Left renal pelvis (tissue), 4 donors: ENCODE data around the gene NSUN5. TPM values are rescaled to one million over a fixed set of nuclear protein-coding genes. Genes with fewer than 3 reads are reported as not detected.
A peak's percentile ranks its signal among the peaks of the same experiment; 100 is the strongest.
"Not testable (repeated sequence)": the region's sequence is repeated elsewhere in the genome, so short reads cannot be mapped to it uniquely, and the experiment has no call there.

Source experiments
- DNase-seq, 4 donors: peaks; one replicate each; pipeline ENCODE4 v3.0.0-alpha.2; 2013; ENCODE audit warnings: low read depth in 4 of 4, low spot score in 3 of 4
- polyA plus RNA-seq, 4 donors: library from polyadenylated mRNA; unstranded; fragments of 120-200 nt; gene quantifications; one replicate each; pipeline ENCODE4 v1.2.1, GENCODE V29; 2013; ENCODE audit not compliant: insufficient read length in 4 of 4

The NSUN5 gene
- polyA plus RNA-seq, 4 donors, result 8.9 to 23.7 (median 14.8) TPM

DNA sequence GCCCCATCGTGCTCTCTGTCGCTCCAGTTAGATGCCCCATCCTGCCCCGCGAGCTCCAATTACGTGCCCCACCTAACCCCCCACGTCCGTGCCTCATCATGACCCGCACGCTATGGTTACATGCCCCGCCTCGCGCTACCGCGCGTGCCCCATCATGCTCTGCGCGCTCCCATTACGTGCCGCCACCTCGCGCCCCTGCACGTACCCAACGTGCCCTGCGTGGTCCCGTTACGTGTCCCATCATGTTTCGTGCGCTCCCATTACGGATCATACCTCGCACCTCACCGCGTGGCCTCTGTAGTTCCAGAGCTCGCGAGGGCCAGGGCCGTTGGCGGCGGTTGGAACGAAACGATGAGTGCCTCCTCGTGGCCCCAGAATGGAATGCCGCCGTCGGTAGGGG is 19.3 kb upstream of the NSUN5 start, which contains the start of the genes FKBP6 and TRIM50:
TSS of gene FKBP6 (plus strand) at position 240 of the 400 bp plus-strand sequence. CDS start 268 bp downstream, outside the sequence.
TSS of gene TRIM50 (minus strand) at position 161 of the 400 bp plus-strand sequence. CDS start 3,295 bp downstream, outside the sequence.
- not testable (repeated sequence) for DNase-seq

DNA sequence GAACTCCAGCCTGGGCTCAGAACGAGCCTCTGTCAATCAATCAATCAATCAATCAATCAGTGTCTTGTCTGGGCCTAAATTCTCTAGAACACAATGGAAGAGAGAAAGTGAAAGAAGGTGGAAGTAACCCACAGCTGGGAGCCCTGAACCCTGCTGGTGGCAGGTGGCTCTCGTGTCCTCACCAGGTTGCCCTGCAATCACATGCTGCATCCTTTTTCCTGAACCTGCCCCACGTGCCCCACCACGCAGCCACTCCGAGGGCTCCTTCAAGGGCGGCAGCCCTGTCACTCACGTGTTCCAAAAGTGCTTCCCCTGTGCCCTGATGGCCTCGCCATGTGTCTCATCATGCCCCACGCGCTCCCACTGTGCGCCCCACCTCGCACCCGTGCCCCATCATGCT is 18.8 kb upstream of the NSUN5 start:
- not testable (repeated sequence) for DNase-seq

GRCh38 chr7:73325424-73325823 is 16.8 kb upstream of the NSUN5 start:
- DNase-seq, result not testable (repeated sequence)

DNA sequence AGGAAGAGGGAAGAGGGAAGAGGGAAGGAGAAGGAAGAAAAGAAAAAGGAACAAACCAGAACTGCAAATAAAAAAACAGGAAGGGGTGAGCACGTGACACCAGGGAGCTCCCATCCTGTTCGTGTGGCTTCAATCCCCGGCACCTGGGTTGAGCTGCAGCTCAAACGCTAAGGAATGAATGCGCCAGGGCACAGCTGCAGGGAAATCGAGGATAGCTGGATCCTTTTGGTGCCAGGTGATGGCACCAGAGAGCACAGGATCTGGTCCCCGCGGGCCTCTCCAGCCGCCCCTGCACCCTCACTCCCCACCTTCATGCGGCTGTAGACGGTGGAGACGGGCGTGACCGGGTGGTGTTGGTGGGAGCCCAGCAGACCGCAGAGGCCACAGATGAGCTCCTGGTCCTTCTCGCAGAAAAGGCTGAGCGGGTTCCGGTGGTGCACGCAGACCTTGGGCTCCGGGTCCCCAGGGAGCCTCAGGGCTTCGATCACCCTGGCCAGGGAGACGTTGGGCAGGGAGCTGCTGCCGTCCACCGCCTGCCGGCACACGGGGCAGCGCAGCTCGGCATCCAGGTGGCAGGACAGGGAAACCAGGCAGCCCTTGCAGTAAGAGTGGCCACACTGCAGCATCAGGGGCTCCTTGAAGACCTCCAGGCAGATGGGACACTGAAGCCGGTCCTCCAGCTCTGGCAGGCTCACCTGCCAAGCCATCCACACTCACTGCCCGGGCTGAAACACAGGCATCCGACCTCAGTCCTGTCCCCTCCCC is 15.6 kb upstream of the NSUN5 start:
- DNase-seq, result peak in 1 of 4 donors; percentile 32

DNA sequence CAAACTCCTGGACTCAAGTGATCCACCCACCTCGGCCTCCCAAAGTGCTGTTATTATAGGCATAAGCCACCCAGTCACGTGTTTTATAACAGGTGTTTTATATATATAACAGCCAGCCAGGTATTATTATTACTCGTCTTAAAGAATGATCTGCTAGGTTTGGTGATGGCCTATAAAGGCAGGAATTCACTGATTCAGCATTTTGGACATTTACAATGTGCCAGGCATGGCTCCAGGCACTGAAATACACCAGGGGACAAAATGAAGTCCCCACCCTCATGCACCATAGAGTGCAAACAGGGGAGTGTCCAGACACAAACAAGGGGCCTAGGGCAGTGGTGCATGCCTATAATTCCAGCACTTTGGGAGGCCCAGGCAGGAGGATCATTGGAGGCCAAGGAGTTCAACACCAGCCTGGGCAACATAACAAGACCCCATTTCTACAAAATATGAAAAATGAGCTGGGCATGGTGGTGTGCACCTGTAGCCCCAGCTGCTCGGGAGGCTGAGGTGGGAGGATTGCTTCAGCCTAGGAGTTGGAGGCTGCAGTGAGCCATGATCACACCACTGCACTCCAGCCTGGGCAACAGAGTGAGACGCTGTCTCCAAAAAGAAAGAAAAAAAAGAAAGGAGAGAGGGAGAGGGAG is 14.9 kb upstream of the NSUN5 start:
- not testable (repeated sequence) for DNase-seq

DNA sequence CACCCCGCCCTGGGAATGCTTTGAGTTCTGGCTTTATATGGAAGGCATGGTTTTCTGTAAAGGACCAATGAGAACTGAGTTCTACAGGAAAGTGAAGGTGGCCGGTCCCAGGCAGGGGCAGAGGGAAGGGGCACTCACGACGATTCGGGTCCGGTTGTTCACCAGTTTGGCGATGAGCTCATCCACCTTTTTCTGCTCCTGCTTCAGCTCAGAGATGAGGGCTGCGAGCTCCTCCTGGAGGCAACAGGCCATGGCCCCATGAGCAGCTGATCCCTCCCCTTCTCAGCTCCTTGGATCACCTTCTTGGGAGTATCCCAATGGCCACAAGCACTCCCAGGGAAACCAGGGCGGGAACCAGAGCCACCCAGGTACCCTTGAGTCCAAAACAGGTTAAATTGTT is 11.4 kb upstream of the NSUN5 start:
- DNase-seq, result not testable (repeated sequence)

DNA sequence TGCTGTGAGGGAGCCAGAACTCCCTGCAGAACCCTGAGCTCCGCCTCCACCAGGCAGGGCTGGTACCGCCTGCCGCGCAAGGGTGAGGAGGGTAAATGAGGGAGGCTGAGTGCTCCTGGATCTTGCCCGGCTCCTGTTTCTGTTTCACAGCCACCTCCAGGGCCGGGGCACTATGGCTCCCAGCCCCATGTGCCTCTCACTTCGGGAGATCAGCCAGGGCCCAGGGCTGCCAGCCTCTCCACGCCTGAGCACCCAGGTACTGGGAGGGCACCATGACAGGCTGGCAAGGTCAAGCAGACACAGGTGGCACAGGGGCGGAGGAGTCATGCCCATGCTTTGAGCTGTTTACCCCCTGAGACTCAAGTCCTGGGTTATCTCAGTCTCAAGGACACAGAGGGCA is 10.9 kb upstream of the NSUN5 start:
- DNase-seq, result not testable (repeated sequence)

DNA sequence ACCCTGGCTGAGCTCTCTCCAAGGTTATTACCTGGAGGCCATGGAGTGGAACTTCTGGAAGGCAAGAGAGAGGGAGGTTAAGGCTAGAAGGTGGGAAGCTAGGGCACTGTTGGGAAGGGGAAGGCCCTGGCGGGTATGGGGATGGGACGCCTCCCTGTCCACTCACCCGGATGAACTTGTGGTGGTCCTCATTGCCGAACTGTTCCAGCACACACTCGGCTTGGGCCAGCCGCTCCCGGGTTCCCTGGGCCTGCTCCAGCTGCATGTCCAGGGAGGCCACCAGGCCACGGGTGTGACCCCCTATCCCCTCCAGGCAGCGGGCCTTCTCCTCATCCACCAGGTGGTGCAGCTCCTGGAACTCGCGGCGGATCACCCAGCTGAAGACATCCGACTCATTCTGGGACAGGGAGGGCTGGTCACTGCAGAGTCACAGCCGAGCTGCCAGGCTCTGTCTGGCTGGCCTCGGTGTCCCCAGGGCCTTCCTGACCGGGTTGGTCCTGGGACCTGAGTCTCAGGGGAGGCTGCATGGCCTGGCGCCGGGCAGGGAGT is 10.1 kb upstream of the NSUN5 start:
- DNase-seq, result not testable (repeated sequence)

DNA sequence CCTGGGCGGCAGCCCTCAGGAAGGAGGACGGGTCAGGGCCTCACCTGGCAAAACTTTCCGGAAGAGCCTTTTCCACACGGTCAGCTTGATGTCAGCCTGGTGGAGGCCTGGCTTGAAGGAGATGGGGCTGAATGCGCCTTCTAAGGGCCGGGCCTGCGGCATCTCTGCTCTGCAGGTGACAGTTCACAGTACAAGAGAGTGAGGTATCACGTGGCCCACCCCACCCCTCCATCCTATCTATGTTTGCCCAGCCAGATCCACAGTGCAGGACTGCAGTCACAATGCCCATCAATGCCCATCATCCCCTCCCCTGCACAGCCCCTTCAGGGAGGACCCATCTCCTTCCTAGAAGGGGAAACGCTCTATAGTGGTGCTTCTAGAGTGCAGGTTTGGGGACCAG is 7.9 kb upstream of the NSUN5 start:
- DNase-seq, result no peak

GRCh38 chr7:73314271-73314670 is 5.6 kb upstream of the NSUN5 start:
- DNase-seq, result no peak

- DNase-seq, result no peak
Observed at GRCh38 chr7:73313521-73313906, 4.9 kb upstream of the NSUN5 start.

DNA sequence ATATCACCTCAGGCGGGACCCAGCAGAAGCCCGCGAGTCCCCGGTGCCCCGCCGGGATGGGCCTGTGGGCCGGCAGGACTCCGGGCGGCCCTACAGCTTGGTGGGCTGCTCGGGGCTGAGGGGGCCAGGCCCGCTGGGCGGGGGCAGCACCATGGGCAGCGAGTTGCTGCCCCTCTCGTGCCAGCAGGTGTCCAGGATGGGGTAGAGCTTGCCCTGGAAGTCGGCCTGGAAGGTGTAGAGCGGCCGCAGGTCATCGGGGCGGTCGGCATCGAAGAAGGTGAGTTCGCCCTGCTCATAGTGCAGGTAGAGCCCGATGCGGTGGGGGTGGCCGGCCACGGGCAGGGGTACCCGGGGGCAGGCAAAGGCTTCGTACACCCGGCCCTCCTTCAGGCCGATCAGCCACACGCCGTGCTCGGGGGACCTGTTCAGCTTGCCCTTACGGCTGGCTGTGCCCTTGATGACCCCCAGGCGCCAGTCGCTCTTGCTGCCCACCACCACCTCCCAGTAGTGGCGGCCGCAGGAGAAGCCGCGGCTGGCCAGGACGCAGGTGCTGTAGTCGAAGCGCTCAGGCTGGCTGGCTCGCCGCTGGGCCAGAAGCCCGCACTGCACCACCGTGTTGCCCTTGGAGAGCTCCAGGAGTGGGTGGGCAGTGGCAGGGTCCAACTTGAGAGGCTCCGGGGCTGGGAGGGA is 4.3 kb upstream of the NSUN5 start:
- no peak for DNase-seq

DNA sequence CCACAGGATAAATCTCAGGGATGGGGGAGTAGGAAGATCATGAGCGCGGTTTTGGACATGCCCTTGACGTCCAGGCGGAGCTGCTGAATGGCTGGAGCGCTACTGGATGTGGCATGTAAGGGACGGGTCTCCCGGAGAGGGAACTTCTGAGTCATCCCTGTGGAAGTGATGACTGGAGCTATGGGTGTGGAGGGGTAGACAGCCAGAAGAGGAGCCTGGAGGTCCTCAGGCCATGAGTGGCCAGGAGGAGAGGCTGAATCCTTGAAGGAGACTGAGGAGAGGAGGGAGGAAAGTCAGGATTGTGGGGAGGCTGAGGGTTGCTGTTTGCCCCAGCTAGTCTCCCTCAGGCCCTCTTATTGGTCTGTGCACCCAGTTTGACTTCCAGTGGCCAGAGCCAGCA is 2.8 kb upstream of the NSUN5 start:
- not testable (repeated sequence) for DNase-seq

GRCh38 chr7:73308074-73308664 is 457 bp downstream of the NSUN5 start:
- DNase-seq, result no peak

DNA sequence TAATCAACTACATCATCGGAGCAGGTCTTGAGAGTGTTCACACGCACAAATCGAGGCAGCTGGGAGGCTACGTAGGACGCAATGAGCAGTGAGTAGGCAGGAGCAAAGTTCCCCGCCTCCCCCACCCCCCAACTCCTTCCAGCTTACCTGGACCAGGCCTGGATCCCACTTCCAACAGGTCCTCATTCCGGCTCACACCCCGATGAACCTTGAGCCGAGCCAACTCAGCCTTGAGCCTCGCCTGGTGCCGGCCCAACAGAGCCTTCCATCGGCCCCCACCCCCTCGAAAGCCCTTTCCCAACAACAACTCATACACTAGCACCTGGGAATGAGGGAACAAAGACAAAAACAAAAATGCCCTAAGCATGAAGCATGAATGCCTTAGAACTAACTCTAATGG is 1.2 kb downstream of the NSUN5 start:
- no peak for DNase-seq

DNA sequence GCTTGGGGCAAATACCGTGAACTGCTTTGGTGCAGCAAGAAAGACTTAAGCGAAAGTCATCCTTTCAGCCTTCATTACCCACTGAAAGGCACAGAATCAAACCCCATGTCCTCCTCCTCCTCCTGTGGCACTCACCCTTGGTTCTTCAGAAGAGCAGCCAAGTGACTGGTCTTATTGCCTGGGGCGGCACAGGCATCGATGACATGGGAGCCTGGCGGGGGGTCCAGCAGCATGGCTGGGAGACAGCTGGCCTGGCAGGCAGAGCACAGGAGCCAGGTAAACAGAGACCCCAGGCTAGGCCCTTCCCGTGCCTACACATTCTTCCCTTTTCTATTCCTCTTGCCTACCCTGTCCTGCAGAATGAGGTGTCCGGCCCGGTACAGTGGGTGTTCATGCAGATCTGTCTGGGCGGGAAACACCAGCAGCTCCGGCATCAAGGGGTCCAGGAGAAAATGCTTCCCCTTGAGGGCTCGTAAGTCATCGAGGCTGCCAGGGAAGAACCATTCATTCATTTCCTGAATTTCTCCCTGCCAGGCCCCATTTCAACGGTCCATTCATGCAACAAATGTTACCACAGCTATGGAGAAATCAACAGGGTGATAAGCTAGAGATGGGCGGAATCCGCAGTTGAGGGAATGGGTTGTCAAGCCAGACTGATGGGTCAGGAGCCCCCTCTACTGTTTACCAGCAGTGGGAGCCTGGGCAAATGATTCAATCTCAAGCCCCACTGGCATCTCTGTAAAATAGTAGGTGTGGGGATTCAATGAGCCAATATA is 3.8 kb downstream of the NSUN5 start:
- DNase-seq, result not testable (repeated sequence)

GRCh38 chr7:73304071-73304470 is 4.6 kb downstream of the NSUN5 start:
- DNase-seq, result no peak

- DNase-seq, result no peak
Observed at GRCh38 chr7:73303546-73303945, 5.1 kb downstream of the NSUN5 start.

GRCh38 chr7:73302846-73303245 is 5.8 kb downstream of the NSUN5 start:
- DNase-seq, result not testable (repeated sequence)

DNA sequence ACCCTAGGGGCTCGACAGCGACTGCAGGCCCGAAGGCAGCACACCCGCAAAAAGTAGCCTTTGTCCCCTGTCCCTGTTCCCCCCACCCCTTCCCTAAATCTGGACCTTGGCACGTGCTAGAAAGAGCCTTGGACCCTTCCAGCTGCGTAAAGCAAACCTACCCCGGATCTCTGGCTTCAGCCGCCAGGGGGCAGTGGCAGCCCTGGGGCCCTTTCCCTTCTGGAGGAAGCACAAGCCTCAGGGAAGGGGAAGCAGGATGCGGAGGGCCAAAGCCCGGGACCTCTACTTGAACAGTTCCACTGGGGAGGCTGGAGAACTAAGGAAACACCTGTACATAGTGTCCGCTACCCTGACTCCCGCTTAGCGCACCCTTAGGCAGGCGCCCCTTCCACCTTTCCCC is 7.5 kb downstream of the NSUN5 start:
- not testable (repeated sequence) for DNase-seq
